Astrocyte (in vitro differentiated cells and primary cell): ENCODE measurements around the gene EVI2B. TPM values are rescaled to one million over a fixed set of nuclear protein-coding genes. Genes with fewer than 3 reads are reported as not detected.

Source experiments
- DNase-seq: peaks from one replicate; pipeline ENCODE4 v3.0.0-alpha.2; 2010; ENCODE audit warnings: low read depth
- FAIRE-seq: peaks from 2 replicates; lab custom pipeline; 2011; peaks lifted over from hg19 to GRCh38; lab: Jason Lieb, UNC
- H2AFZ ChIP-seq: 2 replicates; pipeline ENCODE4 v1.6.0; 2012; ENCODE audit warnings: low read depth, low read length, inconsistent platforms
- H3K27ac ChIP-seq: 2 replicates; pipeline ENCODE4 v1.5.1; 2011; ENCODE audit warnings: low read depth, low read length, inconsistent platforms
- H3K27me3 ChIP-seq: 2 replicates; pipeline ENCODE4 v1.6.0; 2011; ENCODE audit warnings: low read length, inconsistent platforms; ENCODE audit not compliant: insufficient read depth
- H3K36me3 ChIP-seq: 2 replicates; pipeline ENCODE4 v1.5.1; 2011; ENCODE audit warnings: low read length, inconsistent platforms; ENCODE audit not compliant: insufficient read depth
- H3K4me1 ChIP-seq: 2 replicates; pipeline ENCODE4 v1.5.1; 2011; ENCODE audit warnings: low read length, inconsistent platforms; ENCODE audit not compliant: insufficient read depth
- H3K4me2 ChIP-seq: 2 replicates; pipeline ENCODE4 v1.6.0; 2012; ENCODE audit warnings: low read length, inconsistent platforms
- H3K4me3 ChIP-seq: 2 replicates; pipeline ENCODE4 v1.5.1; 2011; ENCODE audit warnings: low read depth, mild to moderate bottlenecking, low read length, inconsistent platforms; ENCODE audit not compliant: insufficient read depth
- H3K79me2 ChIP-seq: 2 replicates; pipeline ENCODE4 v1.6.0; 2012; ENCODE audit warnings: mild to moderate bottlenecking, low read length, inconsistent platforms; ENCODE audit not compliant: insufficient read depth
- H3K9ac ChIP-seq: 2 replicates; pipeline ENCODE4 v1.6.0; 2012; ENCODE audit warnings: mild to moderate bottlenecking, low read length, inconsistent platforms
- H3K9me3 ChIP-seq: 2 replicates; pipeline ENCODE4 v1.5.1; 2012; ENCODE audit warnings: low read depth, mild to moderate bottlenecking, low read length, inconsistent platforms; ENCODE audit not compliant: insufficient read depth
- H4K20me1 ChIP-seq: 2 replicates; pipeline ENCODE4 v1.6.0; 2012; ENCODE audit warnings: low read length, inconsistent platforms; ENCODE audit not compliant: insufficient read depth
- H3K27ac Mint-ChIP-seq: one replicate; pipeline ENCODE4 v1.8.0; 2021; ENCODE audit warnings: mild to moderate bottlenecking, mixed read lengths; ENCODE audit not compliant: unreplicated experiment
- H3K27me3 Mint-ChIP-seq: one replicate; pipeline ENCODE4 v1.8.0; 2021; ENCODE audit warnings: low read depth, mixed read lengths; ENCODE audit not compliant: unreplicated experiment
- H3K36me3 Mint-ChIP-seq: one replicate; pipeline ENCODE4 v1.8.0; 2021; ENCODE audit warnings: low read depth, mixed read lengths; ENCODE audit not compliant: unreplicated experiment
- H3K4me1 Mint-ChIP-seq: one replicate; pipeline ENCODE4 v1.8.0; 2021; ENCODE audit warnings: low read depth, mixed read lengths; ENCODE audit not compliant: unreplicated experiment
- H3K4me3 Mint-ChIP-seq: one replicate; pipeline ENCODE4 v1.8.0; 2021; ENCODE audit warnings: mild to moderate bottlenecking, moderate library complexity, mixed read lengths; ENCODE audit not compliant: unreplicated experiment
- H3K9me3 Mint-ChIP-seq: one replicate; pipeline ENCODE4 v1.8.0; 2021; ENCODE audit warnings: mild to moderate bottlenecking, mixed read lengths; ENCODE audit not compliant: unreplicated experiment
- EZH2 ChIP-seq: IDR thresholded peaks from 2 replicates; pipeline ENCODE4 v1.6.1; 2012; ENCODE audit warnings: mild to moderate bottlenecking, low read length, inconsistent platforms; ENCODE audit not compliant: insufficient read depth
- total RNA-seq: library from RNA; stranded (reverse); gene quantifications from 2 replicates; pipeline ENCODE4 v1.2.1, GENCODE V29; 2021
- TF ChIP-seq, protein P1 (sequence below): IDR thresholded peaks from 2 replicates; pipeline ENCODE4 v1.5.1; 2011; ENCODE audit warnings: low read depth, mild to moderate bottlenecking, inconsistent platforms, low read length, moderate library complexity; ENCODE audit not compliant: insufficient read depth

EVI2B gene
- total RNA-seq, 1 donor from 2014 or later, result 0.11 TPM

DNA sequence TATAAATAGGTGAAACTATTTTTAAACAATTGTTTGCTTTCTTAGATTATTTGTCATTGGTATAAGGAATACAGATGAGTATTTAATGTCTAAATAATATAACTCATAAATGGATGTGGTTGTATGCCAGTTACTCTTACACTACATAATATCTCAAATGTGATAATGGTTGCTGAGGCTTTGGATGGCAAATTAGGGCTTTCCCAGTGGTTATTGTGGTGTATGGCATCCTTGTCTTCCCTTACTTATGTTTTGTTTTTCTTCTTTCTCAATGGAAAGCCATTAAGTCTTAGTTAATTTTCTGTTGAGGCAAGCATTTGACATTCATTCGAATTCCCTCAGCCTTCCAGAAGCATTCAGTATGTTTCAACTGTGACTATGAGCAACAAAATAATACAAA, 27.3 kb downstream of the EVI2B start:
- Histone ChIP-seq H3K79me2 (no peaks in the 10 kb centered on the region), H4K20me1 (no peaks in the 10 kb centered on the region), H2AFZ (no peak overlapping the region), H3K27ac (no peak overlapping the region), H3K36me3 (peaks cover 3% of the 10 kb centered on the region), H3K9ac (no peak overlapping the region), H3K4me1 (no peaks in the 10 kb centered on the region), H3K9me3 (no peaks in the 10 kb centered on the region), H3K4me3 (no peak overlapping the region), H3K4me2 (no peak overlapping the region), H3K27me3 (no peaks in the 10 kb centered on the region)
- H3K4me1 Mint-ChIP-seq, result peaks cover 1% of the 10 kb centered on the region
- TF ChIP-seq, protein P1, sequence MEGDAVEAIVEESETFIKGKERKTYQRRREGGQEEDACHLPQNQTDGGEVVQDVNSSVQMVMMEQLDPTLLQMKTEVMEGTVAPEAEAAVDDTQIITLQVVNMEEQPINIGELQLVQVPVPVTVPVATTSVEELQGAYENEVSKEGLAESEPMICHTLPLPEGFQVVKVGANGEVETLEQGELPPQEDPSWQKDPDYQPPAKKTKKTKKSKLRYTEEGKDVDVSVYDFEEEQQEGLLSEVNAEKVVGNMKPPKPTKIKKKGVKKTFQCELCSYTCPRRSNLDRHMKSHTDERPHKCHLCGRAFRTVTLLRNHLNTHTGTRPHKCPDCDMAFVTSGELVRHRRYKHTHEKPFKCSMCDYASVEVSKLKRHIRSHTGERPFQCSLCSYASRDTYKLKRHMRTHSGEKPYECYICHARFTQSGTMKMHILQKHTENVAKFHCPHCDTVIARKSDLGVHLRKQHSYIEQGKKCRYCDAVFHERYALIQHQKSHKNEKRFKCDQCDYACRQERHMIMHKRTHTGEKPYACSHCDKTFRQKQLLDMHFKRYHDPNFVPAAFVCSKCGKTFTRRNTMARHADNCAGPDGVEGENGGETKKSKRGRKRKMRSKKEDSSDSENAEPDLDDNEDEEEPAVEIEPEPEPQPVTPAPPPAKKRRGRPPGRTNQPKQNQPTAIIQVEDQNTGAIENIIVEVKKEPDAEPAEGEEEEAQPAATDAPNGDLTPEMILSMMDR, result peak; percentile 11
- TF ChIP-seq EZH2, result no peak
- DNase-seq (no peak), FAIRE-seq (no peak)
- H3K4me3 Mint-ChIP-seq, result no peak overlapping the region
- peaks cover 6% of the 10 kb centered on the region for H3K36me3 Mint-ChIP-seq
- H3K9me3 Mint-ChIP-seq, result no peaks in the 10 kb centered on the region
- no peak overlapping the region for H3K27ac Mint-ChIP-seq
- H3K27me3 Mint-ChIP-seq, result no peaks in the 10 kb centered on the region

DNA sequence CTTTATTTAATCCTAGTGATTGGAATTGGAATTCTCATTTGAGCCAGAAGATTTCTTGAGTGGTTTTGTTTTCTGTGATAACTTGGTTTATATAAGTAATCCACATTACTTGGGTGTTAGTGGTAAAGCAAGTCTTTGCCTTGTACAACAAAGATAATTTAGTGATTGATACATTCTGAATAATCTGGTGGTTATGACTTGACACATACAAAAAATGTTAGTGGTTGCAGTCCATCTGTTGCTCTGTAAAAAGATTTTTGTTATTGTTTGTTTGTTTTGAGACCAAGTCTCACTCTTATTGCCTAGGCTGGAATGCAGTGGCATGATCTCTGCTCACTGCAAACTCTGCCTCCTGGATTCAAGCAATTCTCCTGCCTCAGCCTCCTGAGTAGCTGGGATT, 30.0 kb downstream of the EVI2B start:
- Histone ChIP-seq H3K36me3 (peaks cover 4% of the 10 kb centered on the region), H3K9me3 (no peaks in the 10 kb centered on the region), H3K9ac (no peak overlapping the region), H2AFZ (no peak overlapping the region), H3K4me1 (no peaks in the 10 kb centered on the region), H3K27ac (no peak overlapping the region), H3K4me2 (no peak overlapping the region), H3K27me3 (no peaks in the 10 kb centered on the region), H3K4me3 (no peak overlapping the region), H4K20me1 (no peaks in the 10 kb centered on the region), H3K79me2 (no peaks in the 10 kb centered on the region)
- TF ChIP-seq, protein P1, result no peak
- H3K27me3 Mint-ChIP-seq, result no peaks in the 10 kb centered on the region
- DNase-seq (peak; percentile 28), FAIRE-seq (no peak)
- H3K4me1 Mint-ChIP-seq, result no peaks in the 10 kb centered on the region
- no peak overlapping the region for H3K4me3 Mint-ChIP-seq
- no peak overlapping the region for H3K27ac Mint-ChIP-seq
- H3K9me3 Mint-ChIP-seq, result no peaks in the 10 kb centered on the region
- peaks cover 6% of the 10 kb centered on the region for H3K36me3 Mint-ChIP-seq

DNA sequence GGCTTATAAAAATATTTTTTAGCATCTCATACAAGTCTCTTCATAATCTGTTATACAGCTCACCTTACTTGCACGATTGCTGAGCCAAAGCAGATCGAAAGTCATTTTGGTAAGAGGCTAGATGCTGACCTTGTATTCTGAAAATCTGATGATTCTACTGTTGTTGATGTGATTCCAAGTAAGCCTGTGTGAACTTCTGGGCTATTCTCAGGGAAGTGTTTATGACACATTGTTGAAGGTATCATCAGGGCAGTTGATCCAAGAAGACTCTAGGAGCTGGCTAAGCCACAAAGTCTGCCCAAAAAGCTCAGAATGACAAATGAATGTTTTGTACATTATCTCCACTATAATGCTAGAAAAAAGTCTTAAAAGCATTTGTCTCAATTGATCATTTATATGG, 32.8 kb downstream of the EVI2B start:
- Histone ChIP-seq H3K4me3 (no peak overlapping the region), H3K27me3 (no peaks in the 10 kb centered on the region), H3K9me3 (no peaks in the 10 kb centered on the region), H2AFZ (no peak overlapping the region), H3K9ac (no peak overlapping the region), H3K36me3 (peaks cover 4% of the 10 kb centered on the region), H3K4me1 (no peaks in the 10 kb centered on the region), H3K4me2 (no peak overlapping the region), H4K20me1 (no peaks in the 10 kb centered on the region), H3K27ac (no peak overlapping the region), H3K79me2 (no peaks in the 10 kb centered on the region)
- Mint-ChIP-seq H3K4me3 (no peak overlapping the region), H3K9me3 (no peaks in the 10 kb centered on the region), H3K27ac (no peak overlapping the region), H3K27me3 (no peaks in the 10 kb centered on the region), H3K4me1 (no peaks in the 10 kb centered on the region), H3K36me3 (peaks cover 6% of the 10 kb centered on the region)
- DNase-seq, result no peak
- no peak for FAIRE-seq
- TF ChIP-seq, protein P1, result no peak
- no peak for TF ChIP-seq EZH2
